GM21381 (cell line): ENCODE data around the gene ALDH1L1.

ENCODE experiments used
- ATAC-seq: cut with Tn5 transposase; IDR thresholded peaks from one replicate; pipeline ENCODE4 v1.9.1; 2021; ENCODE audit warnings: mild to moderate bottlenecking, moderate library complexity; ENCODE audit not compliant: unreplicated experiment

ALDH1L1 gene

GRCh38 chr3:126180477-126181397, at the start of gene ALDH1L1:
ALDH1L1 (minus strand) TSS chr3:126180586; CDS start chr3:126160979, 19,607 bp downstream.
- ATAC-seq, result no peak

- no peak for ATAC-seq
Measured at GRCh38 chr3:126226374-126226773, 46.0 kb upstream of the ALDH1L1 start.

GRCh38 chr3:126216416-126216815, 36.0 kb upstream of the ALDH1L1 start:
- no peak for ATAC-seq

- ATAC-seq, result no peak
Measured at GRCh38 chr3:126213379-126214028, 33.1 kb upstream of the ALDH1L1 start.

- ATAC-seq, result no peak
Measured at GRCh38 chr3:126212620-126213378, 32.4 kb upstream of the ALDH1L1 start.

- no peak for ATAC-seq
Measured at GRCh38 chr3:126212250-126212619, 31.8 kb upstream of the ALDH1L1 start.

- ATAC-seq, result no peak
Measured at GRCh38 chr3:126211569-126211968, 31.2 kb upstream of the ALDH1L1 start.

- no peak for ATAC-seq
Measured at GRCh38 chr3:126210606-126211005, 30.2 kb upstream of the ALDH1L1 start.

GRCh38 chr3:126209741-126210140, 29.4 kb upstream of the ALDH1L1 start:
- no peak for ATAC-seq

- ATAC-seq, result no peak
Measured at GRCh38 chr3:126208606-126209256, 28.3 kb upstream of the ALDH1L1 start.

- ATAC-seq, result no peak
Measured at GRCh38 chr3:126208182-126208581, 27.8 kb upstream of the ALDH1L1 start.

GRCh38 chr3:126207166-126207565, 26.8 kb upstream of the ALDH1L1 start:
- no peak for ATAC-seq

- ATAC-seq, result no peak
Measured at GRCh38 chr3:126205717-126206655, 25.6 kb upstream of the ALDH1L1 start.

- ATAC-seq, result no peak
Measured at GRCh38 chr3:126202680-126203079, 22.3 kb upstream of the ALDH1L1 start.

GRCh38 chr3:126202276-126202675, 21.9 kb upstream of the ALDH1L1 start:
- no peak for ATAC-seq

- ATAC-seq, result no peak
Measured at GRCh38 chr3:126201168-126201567, 20.8 kb upstream of the ALDH1L1 start.

- ATAC-seq, result no peak
Measured at GRCh38 chr3:126200534-126200933, 20.1 kb upstream of the ALDH1L1 start.

- ATAC-seq, result no peak
Measured at GRCh38 chr3:126199256-126199655, 18.9 kb upstream of the ALDH1L1 start.

GRCh38 chr3:126197854-126198584, 17.6 kb upstream of the ALDH1L1 start:
- no peak for ATAC-seq
